HG03139 (cell line): ENCODE measurements around the gene DGLUCY.
"Not testable (repeated sequence)": the region's sequence is repeated elsewhere in the genome, so short reads cannot be mapped to it uniquely, and the experiment has no call there.

ENCODE experiments used
- ATAC-seq: cut with Tn5 transposase; IDR thresholded peaks from one replicate; pipeline ENCODE4 v1.9.1; 2021; ENCODE audit not compliant: unreplicated experiment

The DGLUCY gene

DNA sequence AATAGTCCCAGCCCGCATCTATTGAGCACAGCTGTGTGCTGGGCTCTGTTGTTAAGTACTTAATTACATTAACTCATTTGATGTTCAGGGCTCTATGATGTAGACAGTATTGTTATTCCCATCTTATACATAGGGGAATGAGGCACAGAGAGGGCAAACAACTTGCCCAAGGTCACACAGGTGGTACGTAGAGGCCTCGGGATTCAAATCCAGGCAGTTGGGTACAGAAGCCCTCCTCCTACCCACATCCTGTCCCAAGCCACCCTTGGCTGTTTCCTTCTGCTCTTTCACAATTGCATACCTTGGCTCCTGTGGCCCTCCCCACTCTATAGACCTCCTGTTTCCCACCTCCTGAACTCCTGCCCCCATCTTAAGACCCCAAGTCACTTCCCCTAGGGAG lies 140.6 kb downstream of the DGLUCY start:
- no peak for ATAC-seq

DNA sequence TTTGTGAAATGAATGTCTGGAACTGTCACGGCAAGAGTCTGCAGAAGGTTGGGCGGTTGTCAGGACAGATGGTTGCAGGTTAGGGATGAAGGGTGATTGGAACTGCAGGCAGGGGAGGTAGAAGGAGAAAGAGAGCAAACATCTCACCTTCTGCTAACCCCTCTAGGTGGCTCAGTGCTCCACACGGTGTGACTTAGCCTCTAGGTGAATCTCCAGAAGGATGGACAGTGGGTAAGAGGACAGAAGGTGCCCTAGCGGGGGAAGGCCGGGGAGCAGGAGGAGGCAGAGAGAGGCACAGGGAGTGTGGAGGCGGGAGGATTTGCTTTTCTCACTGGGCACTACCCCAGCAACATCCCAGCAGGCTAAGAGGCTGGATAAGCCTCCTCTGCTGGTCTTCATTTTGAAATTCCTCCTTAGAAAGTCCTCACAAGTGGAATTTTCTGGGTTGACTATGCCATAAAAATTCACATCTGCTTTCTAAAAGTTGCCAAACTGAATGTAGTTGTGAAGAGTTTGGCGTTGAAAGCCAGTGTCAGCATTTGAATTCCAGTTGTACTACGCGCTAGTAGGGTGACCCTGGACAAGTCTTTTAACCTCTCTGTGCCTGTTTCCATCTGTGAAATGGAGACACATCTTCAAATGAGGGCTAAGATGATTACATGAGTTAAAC lies 141.3 kb downstream of the DGLUCY start:
- ATAC-seq, result no peak

- no peak for ATAC-seq
Observed at GRCh38 chr14:91256661-91257060, 142.8 kb downstream of the DGLUCY start.

- no peak for ATAC-seq
Observed at GRCh38 chr14:91257328-91258010, 143.6 kb downstream of the DGLUCY start.

GRCh38 chr14:91258011-91258618 lies 144.2 kb downstream of the DGLUCY start:
- no peak for ATAC-seq

DNA sequence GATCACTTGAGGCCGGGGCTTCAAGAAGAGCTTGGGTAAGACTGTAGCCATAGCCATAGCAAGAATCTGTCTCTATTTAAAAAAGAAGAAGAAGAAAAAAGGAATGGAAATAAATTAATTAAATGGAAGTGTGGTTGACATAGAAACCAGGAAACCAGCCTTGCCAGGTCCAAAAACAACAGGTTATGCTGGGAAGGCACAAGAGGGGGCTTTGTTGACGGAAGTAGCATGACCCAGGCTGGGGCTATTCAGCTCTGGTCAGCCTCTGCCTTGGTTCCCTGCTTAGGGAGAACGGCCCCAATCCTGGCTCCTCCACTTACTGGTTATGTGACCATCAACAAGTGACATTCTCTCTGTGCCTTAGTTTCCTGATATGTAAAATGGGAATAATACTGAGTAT lies 145.0 kb downstream of the DGLUCY start:
- no peak for ATAC-seq

GRCh38 chr14:91261115-91261514 lies 147.2 kb downstream of the DGLUCY start:
- ATAC-seq, result no peak

DNA sequence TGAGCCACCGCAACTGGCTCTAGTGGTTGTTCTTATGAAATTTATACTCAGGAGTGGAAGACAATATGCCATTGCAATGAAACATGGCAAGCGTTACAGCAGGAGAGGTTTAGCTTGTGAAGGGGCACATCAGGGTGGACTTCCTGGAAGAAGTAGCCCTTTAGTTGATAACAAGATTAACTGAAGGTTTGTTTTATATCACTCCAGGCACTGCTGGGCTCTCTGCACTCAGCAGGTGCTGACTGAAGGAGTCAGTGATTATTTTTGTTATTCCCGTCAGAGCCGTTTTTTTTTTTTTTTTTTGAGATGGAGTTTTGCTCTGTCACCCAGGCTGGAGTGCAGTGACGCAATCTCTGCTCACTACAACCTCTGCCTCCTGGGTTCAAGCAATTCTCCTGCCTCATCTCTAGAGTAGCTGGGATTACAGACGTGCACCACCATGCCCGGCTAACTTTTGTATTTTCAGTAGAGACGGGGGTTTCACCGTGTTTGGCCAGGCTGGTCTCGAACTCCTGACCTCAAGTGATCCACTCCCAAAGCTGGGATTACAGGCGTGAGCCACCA lies 148.2 kb downstream of the DGLUCY start:
- no peak for ATAC-seq

DNA sequence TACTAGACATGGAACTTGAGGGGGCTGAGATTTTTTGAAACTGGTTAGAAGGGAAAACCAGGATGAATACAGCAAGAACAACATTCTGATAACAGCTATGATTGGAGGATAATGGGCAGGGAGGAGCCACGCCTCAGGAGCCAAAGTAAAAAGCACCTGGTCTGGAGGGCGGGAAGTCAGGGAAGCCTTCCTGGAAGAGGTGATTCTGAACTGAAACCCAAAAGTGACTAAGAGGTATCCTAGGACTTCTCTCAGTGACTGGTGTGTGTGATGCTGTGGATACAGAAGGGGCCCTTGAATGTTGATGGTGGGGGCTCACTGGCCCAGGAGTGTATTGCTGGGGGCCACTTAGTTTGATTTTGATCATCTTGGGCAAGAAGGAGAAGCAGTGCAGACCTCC lies 149.5 kb downstream of the DGLUCY start:
- no peak for ATAC-seq

DNA sequence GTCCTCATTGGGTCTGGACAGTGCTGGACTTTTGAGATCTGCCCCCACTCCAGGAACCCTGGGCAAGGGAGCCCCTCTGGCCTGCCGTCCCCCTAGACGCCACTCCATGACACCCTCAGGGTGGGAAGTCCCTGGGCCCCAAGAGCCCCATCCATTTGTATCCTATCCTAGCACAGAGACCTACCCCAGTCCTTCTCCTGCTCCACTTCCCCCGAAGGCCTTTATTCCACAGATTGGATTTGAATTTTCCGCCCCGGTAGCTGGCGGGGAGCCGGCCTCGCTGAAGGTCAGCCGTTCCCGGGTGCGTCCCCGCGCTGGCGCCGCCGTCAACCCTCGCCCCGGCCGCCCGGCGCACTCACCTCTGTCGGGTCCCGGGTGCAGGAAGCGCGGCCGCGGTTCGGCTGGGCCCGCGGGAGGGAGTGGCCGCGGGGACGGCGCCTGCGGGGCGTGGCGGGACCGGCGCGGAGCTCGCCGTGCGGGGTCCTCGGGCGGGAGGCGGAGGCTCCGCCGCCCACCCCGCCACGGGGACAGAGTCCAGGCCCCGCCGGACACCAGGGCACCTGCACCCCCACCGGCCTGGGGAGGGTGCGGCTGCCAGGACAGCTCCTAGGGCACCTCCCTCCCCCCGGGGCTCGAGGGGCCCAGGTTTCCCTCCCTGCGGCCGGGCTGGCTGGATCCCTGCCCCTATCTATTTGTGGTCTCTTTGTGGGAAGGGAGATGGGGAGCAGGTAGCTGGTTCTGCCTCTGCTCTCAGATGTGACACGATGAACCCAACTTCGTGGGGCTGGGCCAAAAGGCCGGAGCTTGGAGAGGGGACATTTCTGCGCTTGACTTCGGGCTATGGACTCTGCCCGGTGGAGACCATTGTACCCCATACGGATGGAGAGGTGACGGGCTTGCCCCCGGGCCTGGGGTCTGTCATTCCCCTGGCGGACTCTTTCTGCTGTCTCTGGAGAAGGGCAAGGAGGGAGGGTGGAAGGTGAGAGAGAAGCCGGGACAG lies 150.6 kb downstream of the DGLUCY start:
- ATAC-seq, result no peak

- ATAC-seq, result no peak
Observed at GRCh38 chr14:91265404-91265803, 151.5 kb downstream of the DGLUCY start.

- not testable (repeated sequence) for ATAC-seq
Observed at GRCh38 chr14:91266276-91266675, 152.4 kb downstream of the DGLUCY start.

- ATAC-seq, result no peak
Observed at GRCh38 chr14:91267965-91268437, 154.1 kb downstream of the DGLUCY start.

- ATAC-seq, result no peak
Observed at GRCh38 chr14:91269076-91269991, 155.5 kb downstream of the DGLUCY start.

GRCh38 chr14:91270188-91270587 lies 156.3 kb downstream of the DGLUCY start:
- no peak for ATAC-seq

DNA sequence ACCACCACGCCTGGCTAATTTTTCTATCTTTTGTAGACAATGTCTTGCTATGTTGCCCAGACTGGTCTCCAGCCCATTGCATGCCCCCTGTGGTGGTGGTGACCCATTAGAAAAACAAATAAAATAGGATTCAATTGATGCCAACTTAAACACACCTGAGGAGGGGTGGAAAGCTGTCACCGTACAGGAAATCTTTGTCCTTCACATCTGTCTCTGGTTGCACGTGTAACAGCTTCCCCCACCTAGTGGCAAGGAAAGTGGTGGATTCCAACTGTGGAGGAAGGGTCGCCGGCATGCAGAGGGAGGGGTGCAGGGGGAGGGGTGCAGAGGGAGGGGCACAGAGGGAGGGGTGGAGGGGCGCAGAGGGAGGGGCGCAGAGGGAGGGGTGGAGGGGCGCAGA lies 156.7 kb downstream of the DGLUCY start:
- ATAC-seq, result no peak

GRCh38 chr14:91271639-91272038 lies 157.8 kb downstream of the DGLUCY start:
- ATAC-seq, result no peak

DNA sequence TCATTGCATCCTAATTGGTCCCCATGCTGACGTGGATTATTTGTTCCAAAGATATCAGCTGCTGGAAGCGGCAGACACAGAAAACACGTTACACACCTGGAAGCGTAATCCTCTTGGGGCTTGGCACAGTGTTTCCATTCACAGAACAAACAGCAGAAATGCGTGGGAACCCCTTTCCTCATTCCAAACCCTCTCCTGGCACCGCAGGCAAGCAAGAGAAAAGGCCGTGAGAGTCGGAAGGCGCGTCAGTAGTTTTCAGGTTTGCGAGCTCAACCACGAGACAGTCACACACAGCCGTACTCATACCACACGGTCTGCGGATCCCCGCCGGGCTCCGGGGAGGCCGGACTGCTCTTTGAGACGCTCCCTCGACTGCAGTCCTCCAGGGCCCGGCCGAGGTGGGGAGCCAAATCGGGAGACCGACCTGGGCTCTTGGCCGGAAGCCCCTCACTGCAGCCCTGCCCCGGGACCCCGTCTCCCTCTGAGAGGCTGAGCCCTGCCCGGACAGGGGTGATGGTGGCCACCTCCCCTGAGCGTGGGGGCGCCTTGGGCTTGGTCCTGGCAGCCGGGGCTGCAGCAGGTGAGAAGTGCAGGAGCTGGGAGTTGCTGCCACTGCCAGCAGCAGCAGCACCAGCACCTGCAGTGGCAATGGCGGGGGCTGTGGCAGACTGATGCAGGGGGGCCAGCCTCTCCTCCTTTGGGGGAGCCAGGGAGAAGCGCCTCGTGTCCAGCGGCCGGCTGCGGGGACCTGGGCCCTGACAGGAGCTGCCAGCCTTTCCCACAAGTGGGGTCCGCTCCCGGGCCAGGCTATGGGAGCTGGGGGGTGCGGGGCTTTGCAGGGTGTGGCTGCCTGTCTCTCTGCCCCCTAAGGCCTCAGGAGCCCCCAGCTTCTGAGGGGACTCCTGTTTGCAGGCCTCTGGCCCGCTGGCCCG lies 158.7 kb downstream of the DGLUCY start:
- ATAC-seq, result no peak
